IMR-90 (cell line): ENCODE measurements around the gene ARRDC3. TPM values are rescaled to one million over a fixed set of nuclear protein-coding genes. Genes with fewer than 3 reads are reported as not detected.
A peak's percentile ranks its signal among the peaks of the same experiment; 100 is the strongest.

ENCODE experiments used
- ATAC-seq: fragments of 200-7000 bp; cut with Tn5 transposase; 2 replicates; pipeline ENCODE4 v1.9.1; 2020; ENCODE audit warnings: low read depth, mild to moderate bottlenecking, moderate library complexity
- BruUV-seq: library from RNA; stranded (reverse); fragments of 400-500 nt; replicated peaks from 2 replicates; lab custom pipeline; 2021; lab: Mats Ljungman, UMichigan
- CTCF ChIA-PET: fragments of 300-600 bp; formaldehyde crosslinking; extraction: SDS; loops from one replicate; lab custom pipeline; 2021; ENCODE audit warnings: antibody characterized with exemption; lab: Yijun Ruan, JAX
- POLR2A ChIA-PET: fragments of 300-600 bp; sonication (Branson Sonifier 250); formaldehyde crosslinking; loops from one replicate; lab custom pipeline; 2022; ENCODE audit warnings: antibody characterized with exemption; ENCODE audit not compliant: unreplicated experiment; lab: Charles Lee
- DNase-seq: peaks from one replicate; pipeline ENCODE4 v3.0.0; 2013
- H2AFZ ChIP-seq: replicated peaks from 2 replicates; pipeline ENCODE3; 2013; ENCODE audit warnings: low read length, mild to moderate bottlenecking; ENCODE audit not compliant: poor library complexity
- H2AK5ac ChIP-seq: 2 replicates; pipeline ENCODE4 v1.6.1; 2013; ENCODE audit warnings: low read depth, low read length, inconsistent platforms
- H2AK9ac ChIP-seq: replicated peaks from 2 replicates; pipeline ENCODE3; 2013; ENCODE audit warnings: mild to moderate bottlenecking, low read depth, low read length, moderate library complexity; ENCODE audit not compliant: poor library complexity
- H2BK120ac ChIP-seq: 2 replicates; pipeline ENCODE4 v1.6.1; 2013; ENCODE audit warnings: low read depth, low read length, inconsistent platforms
- H2BK15ac ChIP-seq: 3 replicates; pipeline ENCODE4 v1.6.1; 2013; ENCODE audit warnings: low read depth, low read length, inconsistent platforms
- H2BK20ac ChIP-seq: 2 replicates; pipeline ENCODE4 v1.6.1; 2013; ENCODE audit warnings: low read depth, mild to moderate bottlenecking, inconsistent platforms, low read length, moderate library complexity
- H2BK5ac ChIP-seq: 2 replicates; pipeline ENCODE4 v1.6.1; 2013; ENCODE audit warnings: mild to moderate bottlenecking, low read depth, low read length, inconsistent platforms; ENCODE audit not compliant: poor library complexity, severe bottlenecking
- H3K14ac ChIP-seq: replicated peaks from 2 replicates; pipeline ENCODE4 v1.6.1; 2013; ENCODE audit warnings: low read depth, low read length, inconsistent platforms
- H3K18ac ChIP-seq: 2 replicates; pipeline ENCODE4 v1.6.1; 2013; ENCODE audit warnings: low read depth, low read length, control low read depth
- H3K23ac ChIP-seq: 2 replicates; pipeline ENCODE4 v1.6.1; 2013; ENCODE audit warnings: low read depth, low read length, inconsistent platforms
- H3K27ac ChIP-seq: 2 replicates; pipeline ENCODE4 v1.5.1; 2013; ENCODE audit warnings: mild to moderate bottlenecking, control low read depth, low read length; ENCODE audit not compliant: insufficient read depth
- H3K27me3 ChIP-seq: 2 replicates; pipeline ENCODE4 v1.6.1; 2013; ENCODE audit warnings: low read length; ENCODE audit not compliant: control insufficient read depth, insufficient read depth
- H3K36me3 ChIP-seq: 2 replicates; pipeline ENCODE4 v1.6.1; 2013; ENCODE audit warnings: low read length, mixed read lengths; ENCODE audit not compliant: control insufficient read depth, insufficient read depth
- H3K4ac ChIP-seq: 2 replicates; pipeline ENCODE4 v1.6.1; 2013; ENCODE audit warnings: low read depth, low read length, inconsistent platforms
- H3K4me1 ChIP-seq: 2 replicates; pipeline ENCODE4 v1.6.1; 2013; ENCODE audit warnings: low read length, mixed read lengths; ENCODE audit not compliant: control insufficient read depth, insufficient read depth
- H3K4me2 ChIP-seq: 2 replicates; pipeline ENCODE4 v1.6.1; 2013; ENCODE audit warnings: low read depth, mild to moderate bottlenecking, control low read depth, low read length, moderate library complexity
- H3K4me3 ChIP-seq: 2 replicates; pipeline ENCODE4 v1.5.1; 2013; ENCODE audit warnings: low read depth, mild to moderate bottlenecking, control low read depth, low read length, moderate library complexity; ENCODE audit not compliant: insufficient read depth
- H3K56ac ChIP-seq: 2 replicates; pipeline ENCODE4 v1.6.1; 2013; ENCODE audit warnings: low read length, inconsistent platforms; ENCODE audit not compliant: insufficient read depth; ENCODE audit errors: extremely low read depth
- H3K79me1 ChIP-seq, 2 experiments: 2 replicates each; pipeline ENCODE4 v1.6.1; 2013; ENCODE audit warnings: low read length in 2 of 2, inconsistent platforms in 1 of 2, low read depth in 1 of 2
- H3K9ac ChIP-seq: 2 replicates; pipeline ENCODE4 v1.6.1; 2013; ENCODE audit warnings: low read depth, low read length, control low read depth
- H3K9me1 ChIP-seq: 2 replicates; pipeline ENCODE4 v1.6.1; 2013; ENCODE audit warnings: low read length, inconsistent platforms; ENCODE audit not compliant: insufficient read depth
- H3K9me3 ChIP-seq: 2 replicates; pipeline ENCODE4 v1.6.1; 2013; ENCODE audit warnings: low read length; ENCODE audit not compliant: control insufficient read depth, insufficient read depth
- H4K20me1 ChIP-seq: 2 replicates; pipeline ENCODE4 v1.6.1; 2013; ENCODE audit warnings: low read length, inconsistent platforms; ENCODE audit not compliant: insufficient read depth
- H4K5ac ChIP-seq: 2 replicates; pipeline ENCODE4 v1.6.1; 2013; ENCODE audit warnings: mild to moderate bottlenecking, low read depth, low read length, control low read depth
- H4K8ac ChIP-seq, 2 experiments: 2 replicates each; pipeline ENCODE4 v1.6.1; 2013; ENCODE audit warnings: low read depth in 2 of 2, low read length in 2 of 2, control low read depth in 1 of 2, inconsistent platforms in 1 of 2
- H4K91ac ChIP-seq: 2 replicates; pipeline ENCODE4 v1.6.1; 2013; ENCODE audit warnings: low read depth, low read length, inconsistent platforms; ENCODE audit not compliant: insufficient read depth
- BHLHE40 ChIP-seq: fragments of 150-350 bp; IDR thresholded peaks from 2 replicates; pipeline ENCODE4 v1.6.1; 2016; ENCODE audit warnings: mild to moderate bottlenecking, low read depth, low read length
- CEBPB ChIP-seq: IDR thresholded peaks from 2 replicates; pipeline ENCODE4 v1.6.1; 2012; ENCODE audit warnings: low read depth, low read length, improper control_type of control experiment
- CHD1 ChIP-seq: IDR thresholded peaks from 2 replicates; pipeline ENCODE4 v1.6.1; 2012; ENCODE audit warnings: low read depth, low read length, improper control_type of control experiment
- CTCF ChIP-seq: conservative IDR thresholded peaks from 2 replicates; pipeline ENCODE4 v1.5.1; 2012; ENCODE audit warnings: mild to moderate bottlenecking, low read depth, low read length, improper control_type of control experiment
- ELK1 ChIP-seq: fragments of 150-350 bp; IDR thresholded peaks from 2 replicates; pipeline ENCODE4 v1.6.1; 2016; ENCODE audit warnings: low read depth, mild to moderate bottlenecking, low read length, moderate library complexity, borderline replicate concordance
- FOS ChIP-seq: fragments of 150-350 bp; IDR thresholded peaks from 2 replicates; pipeline ENCODE4 v1.6.1; 2016; ENCODE audit warnings: low read depth, low read length
- MAFK ChIP-seq: IDR thresholded peaks from 2 replicates; pipeline ENCODE4 v1.6.1; 2012; ENCODE audit warnings: low read depth, low read length, improper control_type of control experiment
- MAZ ChIP-seq: IDR thresholded peaks from 2 replicates; pipeline ENCODE4 v1.6.1; 2012; ENCODE audit warnings: low read depth, mild to moderate bottlenecking, low read length, improper control_type of control experiment, moderate library complexity, borderline replicate concordance
- MXI1 ChIP-seq: IDR thresholded peaks from 2 replicates; pipeline ENCODE4 v1.6.1; 2012; ENCODE audit warnings: low read depth, mild to moderate bottlenecking, low read length, moderate library complexity, borderline replicate concordance
- NFE2L2 ChIP-seq: fragments of 150-350 bp; IDR thresholded peaks from 2 replicates; pipeline ENCODE4 v1.6.1; 2016; ENCODE audit warnings: low read depth, mild to moderate bottlenecking, low read length
- POLR2A ChIP-seq: IDR thresholded peaks from 2 replicates; pipeline ENCODE4 v1.6.1; 2012; ENCODE audit warnings: mild to moderate bottlenecking, low read depth, low read length
- RAD21 ChIP-seq: IDR thresholded peaks from 2 replicates; pipeline ENCODE4 v1.6.1; 2012; ENCODE audit warnings: low read length, improper control_type of control experiment
- RCOR1 ChIP-seq: IDR thresholded peaks from 2 replicates; pipeline ENCODE4 v1.6.1; 2012; ENCODE audit warnings: mild to moderate bottlenecking, low read length, improper control_type of control experiment; ENCODE audit not compliant: insufficient replicate concordance
- RFX5 ChIP-seq: IDR thresholded peaks from 2 replicates; pipeline ENCODE4 v1.8.0; 2012; ENCODE audit warnings: low read depth, mild to moderate bottlenecking, low read length, moderate library complexity
- SMC3 ChIP-seq: fragments of 150-350 bp; IDR thresholded peaks from 2 replicates; pipeline ENCODE4 v1.6.1; 2016; ENCODE audit warnings: low read depth, mild to moderate bottlenecking, antibody characterized with exemption, low read length, moderate library complexity
- USF2 ChIP-seq: fragments of 150-350 bp; IDR thresholded peaks from 2 replicates; pipeline ENCODE4 v1.6.1; 2017; ENCODE audit warnings: mild to moderate bottlenecking, antibody characterized with exemption, low read length, low read depth
- WGBS, 2 experiments: methylation state at CpG; one replicate each; pipeline versions ENCODE4 v1.1.5 to v1.1.7; 2013; ENCODE audit warnings: missing lambda C conversion rate in 2 of 2; ENCODE audit not compliant: insufficient read length in 1 of 2; ENCODE audit errors: extremely low coverage in 2 of 2; 5-methylcytosine and 5-hydroxymethylcytosine counted together
- dilution Hi-C: fragments of 300-500 bp; cut with HindIII; formaldehyde crosslinking; loops from one replicate; pipeline ENCODE4 v1.14.3; 2018; ENCODE audit warnings: low sequenced_read_pairs; ENCODE audit not compliant: unreplicated experiment
- in situ Hi-C: fragments of 300-500 bp; cut with MboI; formaldehyde crosslinking; loops from 3 replicates; pipeline ENCODE4 v1.14.3; 2019; ENCODE audit warnings: low sequenced_read_pairs, inconsistent platforms, mixed read lengths
- intact Hi-C: fragments of 100-400 bp; cut with micrococcal nuclease; formaldehyde crosslinking; loops from 2 replicates; pipeline ENCODE4 v1.10.0; 2022
- polyA plus RNA-seq, 3 experiments: library from polyadenylated mRNA; depleted of rRNA; stranded (reverse); fragments of >200 nt; gene quantifications; 2 replicates each; pipeline ENCODE4 v1.2.3, GENCODE V29; 2012; ENCODE audit warnings: low replicate concordance in 1 of 3
- total RNA-seq: library from RNA; depleted of rRNA; stranded (reverse); fragments of >200 nt; gene quantifications from 2 replicates; pipeline ENCODE4 v1.2.3, GENCODE V29; 2012

Gene ARRDC3
- total and polyA plus RNA-seq, 2 of the 4 experiments (the other 2 are of a cell fraction), result 19.3 to 86.7 TPM

GRCh38 chr5:91331705-91332104 lies 51.4 kb downstream of the ARRDC3 start:
- no peaks in the 10 kb centered on the region for H3K36me3 ChIP-seq
- H3K18ac ChIP-seq, result peak overlapping the region; percentile 51; the same call in 1 of the 2 replicates
- peak overlapping the region; percentile 41 to 60 for H4K8ac ChIP-seq
- H3K9me1 ChIP-seq, result peaks cover 8% of the 10 kb centered on the region; the same call in 1 of the 2 replicates
- WGBS, 2 experiments, result no CpG with 5 or more reads among the region's 1 CpG
- H4K20me1 ChIP-seq, result no peaks in the 10 kb centered on the region
- in situ Hi-C loops (no loop called here), dilution Hi-C loops (no loop called here), intact Hi-C loops (no loop called here)
- H3K14ac ChIP-seq, result peak overlapping the region; percentile 66
- H3K4ac ChIP-seq, result peak overlapping the region; percentile 46
- no peak overlapping the region for H4K5ac ChIP-seq
- ChIA-PET POLR2A (interaction anchor here (1.6 kb wide), 1 partner anchor 51 kb away, joined by 18 read pairs; the partner anchor contains the start of gene ARRDC3), CTCF (no interaction called here)
- H3K56ac ChIP-seq, result no peak overlapping the region; the same call in 1 of the 2 replicates
- H2BK20ac ChIP-seq, result peak overlapping the region; percentile 67; the same call in 1 of the 2 replicates
- ATAC-seq (no peak), DNase-seq (no peak)
- H3K9me3 ChIP-seq, result no peaks in the 10 kb centered on the region
- no peak overlapping the region for H3K23ac ChIP-seq
- H3K79me1 ChIP-seq, result no peaks in the 10 kb centered on the region
- no TSS peak for BruUV-seq
- no peaks in the 10 kb centered on the region for H3K27me3 ChIP-seq
- H2AK9ac ChIP-seq, result no peak overlapping the region
- TF ChIP-seq FOS, result no peak
- TF ChIP-seq MAZ, result no peak
- TF ChIP-seq ELK1, result no peak
- no peak for TF ChIP-seq CEBPB
- TF ChIP-seq MXI1, result no peak
- TF ChIP-seq NFE2L2, result no peak
- TF ChIP-seq RFX5, result no peak
- TF ChIP-seq RAD21, result no peak
- no peak for TF ChIP-seq CTCF
- TF ChIP-seq USF2, result no peak
- no peak for TF ChIP-seq SMC3
- no peak for TF ChIP-seq CHD1
- no peak for TF ChIP-seq POLR2A
- TF ChIP-seq MAFK, result no peak
- no peak for TF ChIP-seq BHLHE40
- no peak for TF ChIP-seq RCOR1
- no peak overlapping the region; the same call in 1 of the 2 replicates for H3K27ac ChIP-seq
- 0 out of 2 replicates have a peak overlapping the region, but pooled peaks have one; percentile 56 for H2AK5ac ChIP-seq
- H2AFZ ChIP-seq, result no peak overlapping the region
- H2BK5ac ChIP-seq, result peak overlapping the region; percentile 15
- H3K4me1 ChIP-seq, result peaks cover 5% of the 10 kb centered on the region
- H3K4me3 ChIP-seq, result no peak overlapping the region
- no peak overlapping the region for H3K9ac ChIP-seq
- H2BK120ac ChIP-seq, result peak overlapping the region; percentile 62
- H3K4me2 ChIP-seq, result no peak overlapping the region
- peak overlapping the region; percentile 46; the same call in 2 of the 3 replicates for H2BK15ac ChIP-seq
- H4K91ac ChIP-seq, result peak overlapping the region; percentile 51; the same call in 1 of the 2 replicates
